HFFc6 (cell line): Measurements from ENCODE around the gene COPRS. TPM values are rescaled to one million over a fixed set of nuclear protein-coding genes. Genes with fewer than 3 reads are reported as not detected.

Experiments
- DNase-seq: peaks from one replicate; pipeline ENCODE4 v3.0.0-alpha.2; 2018
- H3K27ac Mint-ChIP-seq: 2 replicates; pipeline ENCODE4 v1.8.0; 2020; ENCODE audit warnings: mild to moderate bottlenecking, mixed read lengths
- H3K27me3 Mint-ChIP-seq: 2 replicates; pipeline ENCODE4 v1.8.0; 2021; ENCODE audit warnings: mild to moderate bottlenecking, moderate library complexity, mixed read lengths; ENCODE audit not compliant: insufficient read depth
- H3K36me3 Mint-ChIP-seq: 2 replicates; pipeline ENCODE4 v1.8.0; 2021; ENCODE audit warnings: low read depth, mixed read lengths
- H3K4me1 Mint-ChIP-seq: 2 replicates; pipeline ENCODE4 v1.8.0; 2020; ENCODE audit warnings: low read depth, mixed read lengths
- H3K4me3 Mint-ChIP-seq: 2 replicates; pipeline ENCODE4 v1.8.0; 2020; ENCODE audit warnings: mild to moderate bottlenecking, moderate library complexity, mixed read lengths
- H3K9me3 Mint-ChIP-seq: 2 replicates; pipeline ENCODE4 v1.8.0; 2020; ENCODE audit warnings: mild to moderate bottlenecking, mixed read lengths
- CTCF ChIP-seq: fragments of 200-600 bp; sonication (generic); IDR thresholded peaks from 2 replicates; pipeline ENCODE4 v1.5.0; 2021; ENCODE audit warnings: antibody characterized with exemption, mild to moderate bottlenecking
- total RNA-seq, 6 experiments: library from RNA; stranded (reverse); fragmentation: NEBNext Ultra II Directional; extraction: Animal tissue kit (Norgen Biotek cat#: 25700); gene quantifications; 2 replicates in 1 of 6; 3 replicates in 5 of 6; pipeline ENCODE4 v1.2.3, GENCODE V29; 2021

The COPRS gene
- total RNA-seq, 6 experiments from 2014 or later: 109 to 125 (median 117) TPM

GRCh38 chr17:31900877-31901276 is 41.8 kb upstream of the COPRS start:
- no peak for TF ChIP-seq CTCF
- H3K27me3 Mint-ChIP-seq: peaks cover 1% of the 10 kb centered on the region; the same call in 1 of the 2 replicates

GRCh38 chr17:31888124-31888523 is 29.1 kb upstream of the COPRS start:
- Mint-ChIP-seq H3K36me3 (peaks cover 31% of the 10 kb centered on the region), H3K4me3 (no peak overlapping the region), H3K4me1 (no peaks in the 10 kb centered on the region), H3K27me3 (no peaks in the 10 kb centered on the region), H3K27ac (no peak overlapping the region), H3K9me3 (no peaks in the 10 kb centered on the region)
- DNase-seq: no peak
- no peak for TF ChIP-seq CTCF

More at GRCh38 chr17:31900877-31901276, 41.8 kb upstream of the COPRS start:
- Mint-ChIP-seq H3K36me3 (peaks cover 9% of the 10 kb centered on the region; the same call in 1 of the 2 replicates), H3K27ac (no peak overlapping the region), H3K4me3 (no peak overlapping the region), H3K9me3 (no peaks in the 10 kb centered on the region), H3K4me1 (peaks cover 6% of the 10 kb centered on the region; the same call in 1 of the 2 replicates)
- peak; percentile 24 for DNase-seq

- H3K4me3 Mint-ChIP-seq: no peak overlapping the region
- H3K4me1 Mint-ChIP-seq: no peaks in the 10 kb centered on the region
- H3K27me3 Mint-ChIP-seq: no peaks in the 10 kb centered on the region; the same call in 1 of the 2 replicates
- no peak for TF ChIP-seq CTCF
- DNase-seq: no peak
- H3K9me3 Mint-ChIP-seq: no peaks in the 10 kb centered on the region
- peaks cover 39% of the 10 kb centered on the region for H3K36me3 Mint-ChIP-seq
- H3K27ac Mint-ChIP-seq: no peak overlapping the region
Observed at GRCh38 chr17:31882571-31882970, 23.5 kb upstream of the COPRS start.

- Mint-ChIP-seq H3K27me3 (no peaks in the 10 kb centered on the region; the same call in 1 of the 2 replicates), H3K4me1 (no peaks in the 10 kb centered on the region), H3K4me3 (no peak overlapping the region), H3K36me3 (peaks cover 29% of the 10 kb centered on the region), H3K9me3 (no peaks in the 10 kb centered on the region), H3K27ac (no peak overlapping the region; the same call in 1 of the 2 replicates)
- TF ChIP-seq CTCF: no peak
- DNase-seq: no peak
Observed at GRCh38 chr17:31880311-31880710, 21.3 kb upstream of the COPRS start.

- Mint-ChIP-seq H3K4me1 (no peaks in the 10 kb centered on the region), H3K27me3 (no peaks in the 10 kb centered on the region; the same call in 1 of the 2 replicates), H3K27ac (no peak overlapping the region), H3K36me3 (peaks cover 25% of the 10 kb centered on the region), H3K4me3 (no peak overlapping the region), H3K9me3 (no peaks in the 10 kb centered on the region)
- no peak for DNase-seq
- no peak for TF ChIP-seq CTCF
Observed at GRCh38 chr17:31878703-31879073, 19.6 kb upstream of the COPRS start.
